Subcutaneous abdominal adipose tissue (tissue), 5 donors: Measurements from ENCODE around the gene DNAH12.

ENCODE experiments used
- H3K27ac ChIP-seq: one replicate; pipeline ENCODE4 v1.7.0; 2013; ENCODE audit warnings: low read depth, mild to moderate bottlenecking, inconsistent platforms, low read length, moderate library complexity
- H3K27me3 ChIP-seq, 5 donors: one replicate each; pipeline ENCODE4 v1.7.0; 2013; ENCODE audit warnings: low read length in 5 of 5, inconsistent platforms in 1 of 5; ENCODE audit not compliant: control insufficient read depth in 5 of 5, insufficient read depth in 4 of 5
- H3K36me3 ChIP-seq, 5 donors: one replicate each; pipeline ENCODE4 v1.7.0; 2013; ENCODE audit warnings: low read length in 5 of 5; ENCODE audit not compliant: control insufficient read depth in 5 of 5, insufficient read depth in 5 of 5
- H3K4me1 ChIP-seq, 5 donors: one replicate each; pipeline ENCODE4 v1.7.0; 2013; ENCODE audit warnings: low read length in 5 of 5, mild to moderate bottlenecking in 3 of 5, moderate library complexity in 1 of 5; ENCODE audit not compliant: control insufficient read depth in 5 of 5, insufficient read depth in 5 of 5
- H3K4me3 ChIP-seq, 5 donors: one replicate each; pipeline ENCODE4 v1.7.0; 2013; ENCODE audit warnings: low read length in 5 of 5, low read depth in 1 of 5
- H3K9ac ChIP-seq, 5 donors: one replicate each; pipeline ENCODE4 v1.7.0; 2013; ENCODE audit warnings: low read length in 5 of 5, mild to moderate bottlenecking in 4 of 5, moderate library complexity in 3 of 5
- H3K9me3 ChIP-seq, 5 donors: one replicate each; pipeline ENCODE4 v1.7.0; 2013; ENCODE audit warnings: low read length in 5 of 5; ENCODE audit not compliant: control insufficient read depth in 5 of 5
- donor health status: healthy.
- donor health status: healthy.
- donor health status: healthy.
- donor health status: healthy.
- donor health status: healthy.

Gene DNAH12

GRCh38 chr3:57261929-57262328, 282.2 kb downstream of the DNAH12 start:
- no peaks in the 10 kb centered on the region for H3K27me3 ChIP-seq
- H3K4me1 ChIP-seq: no peaks in the 10 kb centered on the region
- peaks cover 45 to 70% (median 63%) of the 10 kb centered on the region in 5 donors for H3K36me3 ChIP-seq
- no peak overlapping the region for H3K27ac ChIP-seq
- H3K4me3 ChIP-seq: no peak overlapping the region
- no peak overlapping the region for H3K9ac ChIP-seq
- no peaks in the 10 kb centered on the region for H3K9me3 ChIP-seq

GRCh38 chr3:57261119-57261518, 283.0 kb downstream of the DNAH12 start:
- H3K4me3 ChIP-seq: no peak overlapping the region
- H3K27me3 ChIP-seq: no peaks in the 10 kb centered on the region
- H3K9me3 ChIP-seq: no peaks in the 10 kb centered on the region
- no peaks in the 10 kb centered on the region for H3K4me1 ChIP-seq
- peaks cover 43 to 72% (median 63%) of the 10 kb centered on the region in 5 donors for H3K36me3 ChIP-seq
- no peak overlapping the region for H3K9ac ChIP-seq
- no peak overlapping the region for H3K27ac ChIP-seq

- Histone ChIP-seq H3K27me3 (no peaks in the 10 kb centered on the region), H3K9me3 (no peaks in the 10 kb centered on the region), H3K4me1 (peaks cover 0 to under 1% (median 0%) of the 10 kb centered on the region in 5 donors), H3K27ac (no peak overlapping the region), H3K36me3 (peaks cover 43 to 67% (median 51%) of the 10 kb centered on the region in 5 donors), H3K4me3 (no peak overlapping the region), H3K9ac (no peak overlapping the region)
Measured at GRCh38 chr3:57257678-57258077, 286.5 kb downstream of the DNAH12 start.

GRCh38 chr3:57256844-57257243, 287.3 kb downstream of the DNAH12 start:
- Histone ChIP-seq H3K4me1 (peaks cover 0 to 6% (median 0%) of the 10 kb centered on the region in 5 donors), H3K4me3 (no peak overlapping the region), H3K36me3 (peaks cover 40 to 66% (median 51%) of the 10 kb centered on the region in 5 donors)

GRCh38 chr3:57252404-57252803, 291.7 kb downstream of the DNAH12 start:
- H3K27ac ChIP-seq: no peak overlapping the region

More at GRCh38 chr3:57256844-57257243, 287.3 kb downstream of the DNAH12 start:
- Histone ChIP-seq H3K9ac (no peak overlapping the region), H3K9me3 (no peaks in the 10 kb centered on the region), H3K27ac (no peak overlapping the region), H3K27me3 (no peaks in the 10 kb centered on the region)

GRCh38 chr3:57244946-57245345, 299.2 kb downstream of the DNAH12 start:
- no peaks in the 10 kb centered on the region for H3K9me3 ChIP-seq
- no peaks in the 10 kb centered on the region for H3K27me3 ChIP-seq
- peaks cover 48 to 86% (median 78%) of the 10 kb centered on the region in 5 donors for H3K36me3 ChIP-seq
- no peak overlapping the region for H3K27ac ChIP-seq
- no peaks in the 10 kb centered on the region for H3K4me1 ChIP-seq
- no peak overlapping the region for H3K4me3 ChIP-seq
- no peak overlapping the region for H3K9ac ChIP-seq

More at GRCh38 chr3:57252404-57252803, 291.7 kb downstream of the DNAH12 start:
- no peak overlapping the region for H3K4me3 ChIP-seq
- H3K9me3 ChIP-seq: no peaks in the 10 kb centered on the region
- H3K9ac ChIP-seq: no peak overlapping the region
- peaks cover 17 to 53% (median 35%) of the 10 kb centered on the region in 5 donors for H3K36me3 ChIP-seq
- H3K4me1 ChIP-seq: peaks cover 0 to 6% (median 0%) of the 10 kb centered on the region in 5 donors
- no peaks in the 10 kb centered on the region for H3K27me3 ChIP-seq
